Left colon (tissue), 2 donors: ENCODE results near the gene SLC25A38. TPM values are rescaled to one million over a fixed set of nuclear protein-coding genes. Genes with fewer than 3 reads are reported as not detected.

Experiments
- ATAC-seq: fragments of 200-7000 bp; cut with Tn5 transposase; one replicate; pipeline ENCODE4 v1.9.1; 2020; ENCODE audit warnings: mild to moderate bottlenecking, moderate library complexity
- DNase-seq, 2 donors: peaks; one replicate each; pipeline ENCODE4 v3.0.0-alpha.2; 2020
- intact Hi-C, 2 donors: fragments of 100-400 bp; cut with DNase I in 1 of 2; cut with micrococcal nuclease in 1 of 2; formaldehyde crosslinking; loops; one replicate each; pipeline versions ENCODE4 v1.11.2 to v1.14.0; 2022; cut with DNase I, micrococcal nuclease
- total RNA-seq, 2 donors: library from RNA; stranded (reverse); fragmentation: NEBNext Ultra II Directional; extraction: Animal tissue kit (Norgen Biotek cat#: 25700); gene quantifications; one replicate each; pipeline ENCODE4 v1.2.1, GENCODE V29; 2021
- donor health status: DM: no; HTN: no; CAD: no.
- donor health status: DM: yes; HTN: yes; CAD: no.

SLC25A38 gene
- total RNA-seq, 2 donors from 2014 or later = 38.2 to 40.7 TPM

GRCh38 chr3:39419742-39420315 lies 36.7 kb downstream of the SLC25A38 start:
- no peak for DNase-seq
- intact Hi-C loops = no loop called here
- no peak for ATAC-seq

DNA sequence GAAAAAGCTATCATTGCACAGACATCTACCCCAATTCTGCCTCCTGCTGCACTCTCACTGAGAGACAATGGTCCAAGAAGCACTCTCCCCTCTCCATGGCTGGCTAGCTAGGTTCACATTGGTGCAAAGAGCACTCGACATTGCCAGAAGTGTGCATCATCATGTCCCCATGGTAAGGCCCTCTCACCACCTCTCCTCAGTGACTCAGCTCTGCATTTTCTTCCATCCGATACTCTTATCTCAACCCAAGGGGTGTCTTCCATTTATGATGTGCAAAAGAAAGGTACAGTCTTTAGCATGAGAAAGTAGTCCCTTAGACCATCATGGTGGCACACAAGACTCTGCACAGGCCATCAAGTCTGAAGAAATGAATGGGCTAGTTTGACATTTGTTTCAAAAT lies 37.4 kb downstream of the SLC25A38 start:
- intact Hi-C loops = no loop called here
- ATAC-seq (no peak), DNase-seq (no peak)

DNA sequence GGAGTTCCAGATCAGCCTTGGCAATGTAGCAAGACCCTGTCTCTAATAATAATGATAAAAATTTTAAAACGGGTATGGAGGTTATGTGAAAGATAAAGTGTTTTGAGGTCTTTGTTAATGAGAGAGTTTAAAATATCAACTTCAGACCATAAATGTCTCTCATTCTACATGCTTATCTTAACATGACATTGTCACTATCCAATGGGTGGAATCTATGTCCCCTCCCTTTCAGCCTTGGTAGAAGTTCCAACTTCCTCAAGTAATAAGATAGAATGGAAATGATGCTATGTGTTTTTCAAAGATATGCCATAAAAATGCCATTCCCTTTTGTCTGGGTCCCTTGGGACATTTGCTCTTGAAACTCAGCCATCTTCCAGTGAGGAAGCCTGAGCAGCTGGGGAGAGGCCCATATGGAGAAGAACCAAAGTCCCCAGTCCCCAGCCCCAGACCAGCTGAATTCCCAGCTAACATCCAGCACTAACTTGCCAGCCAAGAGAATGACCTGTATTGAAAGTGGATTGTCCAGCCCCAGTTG lies 40.3 kb downstream of the SLC25A38 start:
- no peak for ATAC-seq
- no peak for DNase-seq
- intact Hi-C loops = no loop called here

DNA sequence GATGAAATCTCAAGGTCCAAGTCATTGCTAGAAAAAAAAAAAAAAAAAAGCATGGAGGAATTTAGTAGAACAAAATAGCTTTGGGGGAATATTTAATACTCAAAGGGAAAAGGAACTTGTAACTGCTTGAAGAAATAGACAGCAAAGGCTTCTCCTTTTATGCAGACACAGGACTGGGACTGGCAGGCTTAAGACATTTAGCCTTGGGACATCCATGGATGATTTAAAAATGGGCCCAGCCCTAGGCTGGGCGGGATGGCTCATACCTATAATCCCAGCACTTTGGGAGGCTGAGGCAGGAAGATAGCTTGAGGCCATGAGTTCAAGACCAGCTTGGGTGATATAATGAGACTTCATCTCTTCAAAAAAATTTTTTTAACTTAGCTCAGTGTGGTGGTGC lies 43.1 kb downstream of the SLC25A38 start:
- DNase-seq = no peak
- intact Hi-C loops = no loop called here
- no peak for ATAC-seq

- DNase-seq (no peak), ATAC-seq (no peak)
Measured at GRCh38 chr3:39427506-39427905, 44.3 kb downstream of the SLC25A38 start.

GRCh38 chr3:39428745-39429201 lies 45.6 kb downstream of the SLC25A38 start:
- no peak for ATAC-seq
- DNase-seq = no peak
- intact Hi-C loops = no loop called here

More at GRCh38 chr3:39427506-39427905, 44.3 kb downstream of the SLC25A38 start:
- intact Hi-C loops = no loop called here

GRCh38 chr3:39429466-39429865 lies 46.3 kb downstream of the SLC25A38 start:
- DNase-seq (no peak), ATAC-seq (no peak)
- intact Hi-C loops = no loop called here

DNA sequence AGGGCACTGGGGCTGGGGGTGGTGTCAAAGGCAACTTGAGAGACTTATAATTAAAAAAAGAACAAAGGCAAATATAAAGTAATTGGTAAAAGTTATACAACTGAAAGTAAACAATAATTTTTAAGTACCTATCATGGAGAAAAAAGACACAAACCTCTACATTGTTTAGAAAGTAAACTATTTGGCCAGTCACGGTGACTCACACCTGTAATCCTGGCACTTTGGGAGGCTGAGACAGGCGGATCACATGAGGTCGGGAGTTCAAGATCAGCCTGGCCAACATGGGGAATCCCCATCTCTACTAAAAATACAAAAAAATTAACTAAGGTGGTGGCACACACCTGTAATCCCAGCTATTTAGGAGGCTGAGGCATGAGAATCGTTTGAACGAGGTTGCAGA lies 49.2 kb downstream of the SLC25A38 start:
- ATAC-seq (no peak), DNase-seq (no peak)
- intact Hi-C loops = no loop called here

GRCh38 chr3:39433642-39434041 lies 50.5 kb downstream of the SLC25A38 start:
- DNase-seq (no peak), ATAC-seq (peak; percentile 67)
- intact Hi-C loops = no loop called here

DNA sequence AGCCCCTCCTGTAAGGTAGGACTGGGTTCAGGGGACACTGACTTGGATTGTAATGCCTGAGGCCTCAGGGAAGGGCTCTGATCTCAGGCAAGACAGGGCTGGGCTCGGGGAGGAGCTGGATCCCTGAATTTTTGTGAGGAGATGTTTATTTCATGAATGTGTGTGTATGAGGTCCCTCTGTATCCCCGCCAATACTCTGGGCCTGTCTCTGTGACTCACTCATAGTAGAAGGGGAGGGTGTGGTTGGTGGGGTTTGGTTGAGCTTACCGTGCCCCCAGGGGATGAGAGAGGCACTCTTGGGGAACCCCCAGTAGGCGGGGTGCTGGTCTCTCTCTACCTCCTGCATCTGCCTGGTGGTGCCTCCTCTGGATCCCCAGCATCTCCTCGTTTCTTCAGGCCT lies 51.4 kb downstream of the SLC25A38 start:
- no peak for DNase-seq
- intact Hi-C loops = no loop called here
- no peak for ATAC-seq

DNA sequence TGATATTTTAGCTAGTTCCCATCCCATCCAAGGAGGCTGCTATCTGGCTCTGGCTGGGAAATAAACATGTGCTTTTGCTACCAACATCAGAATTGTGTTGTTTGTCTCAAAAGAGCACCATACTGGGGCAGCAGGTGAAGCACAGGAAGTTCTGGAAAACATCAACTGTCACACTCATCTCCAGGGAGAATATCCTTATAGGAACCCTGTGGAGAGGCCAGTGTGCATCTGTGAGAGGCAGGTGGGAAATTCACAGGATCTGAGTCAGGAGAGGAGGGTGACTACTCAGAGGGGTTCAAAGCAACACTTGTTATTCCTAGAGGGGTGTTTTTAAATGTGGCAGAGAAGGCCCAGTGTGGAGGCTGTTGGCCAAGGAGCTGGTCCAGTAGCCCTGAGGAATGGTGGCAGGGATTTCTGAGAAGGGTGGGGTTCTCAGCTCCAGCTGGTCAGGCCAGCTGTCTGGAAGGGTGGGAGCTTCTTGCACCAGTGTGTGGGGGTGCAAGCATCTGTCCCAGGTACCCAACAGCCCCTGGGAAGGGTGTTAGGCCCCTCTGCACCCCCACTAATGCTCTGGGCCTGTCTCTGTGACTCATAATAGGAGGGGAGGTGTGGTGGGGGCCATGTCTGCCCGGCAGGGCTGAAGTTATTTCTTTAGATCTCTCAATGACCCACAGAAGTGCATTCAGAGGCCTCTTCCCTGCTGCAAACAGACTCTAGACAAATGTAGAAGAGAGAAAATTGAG lies 52.0 kb downstream of the SLC25A38 start:
- no peak for DNase-seq
- no peak for ATAC-seq
- intact Hi-C loops = no loop called here

DNA sequence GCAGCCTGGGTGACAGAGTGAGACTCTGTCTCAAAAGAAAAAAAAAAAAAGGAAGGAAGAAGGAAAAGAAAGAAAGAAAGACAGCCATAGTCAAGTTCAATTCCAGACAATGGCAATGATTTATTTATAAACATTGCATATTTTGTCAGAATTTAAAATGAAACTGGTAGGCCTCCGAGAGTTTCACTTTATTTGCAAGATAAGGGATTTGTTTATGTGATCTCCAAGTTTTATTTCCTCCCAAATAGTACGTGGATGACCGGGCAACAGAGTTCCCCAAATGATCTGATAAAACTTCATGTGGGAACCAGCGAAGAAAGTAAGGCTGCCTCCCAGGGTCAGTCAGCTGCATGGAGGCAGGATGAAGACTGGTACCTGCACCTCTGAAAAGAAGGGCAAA lies 55.7 kb downstream of the SLC25A38 start:
- intact Hi-C loops = no loop called here
- no peak for DNase-seq
- no peak for ATAC-seq

- DNase-seq = no peak
- no peak for ATAC-seq
- intact Hi-C loops = no loop called here
Measured at GRCh38 chr3:39440316-39440715, 57.1 kb downstream of the SLC25A38 start.

DNA sequence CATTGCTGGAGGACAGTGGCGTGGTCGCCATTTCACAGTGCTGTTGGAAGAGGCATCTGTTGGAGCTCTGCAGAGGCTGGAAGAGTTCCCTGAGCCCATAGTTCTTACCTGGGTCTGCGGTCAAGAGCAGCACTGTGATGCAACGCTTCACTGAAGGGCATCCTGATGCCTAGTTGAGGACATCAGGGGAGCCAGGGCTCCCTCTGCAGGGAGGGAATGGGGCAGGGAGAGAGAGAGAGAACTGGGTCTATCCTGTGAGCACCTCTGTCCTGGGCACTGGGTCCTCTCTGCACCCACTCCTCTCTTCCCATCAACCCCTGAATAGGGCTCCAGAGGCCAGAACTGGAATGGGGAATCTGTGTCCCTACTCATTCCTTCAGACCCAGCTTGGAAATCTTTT lies 60.4 kb downstream of the SLC25A38 start:
- DNase-seq (no peak), ATAC-seq (no peak)
- intact Hi-C loops = no loop called here

DNA sequence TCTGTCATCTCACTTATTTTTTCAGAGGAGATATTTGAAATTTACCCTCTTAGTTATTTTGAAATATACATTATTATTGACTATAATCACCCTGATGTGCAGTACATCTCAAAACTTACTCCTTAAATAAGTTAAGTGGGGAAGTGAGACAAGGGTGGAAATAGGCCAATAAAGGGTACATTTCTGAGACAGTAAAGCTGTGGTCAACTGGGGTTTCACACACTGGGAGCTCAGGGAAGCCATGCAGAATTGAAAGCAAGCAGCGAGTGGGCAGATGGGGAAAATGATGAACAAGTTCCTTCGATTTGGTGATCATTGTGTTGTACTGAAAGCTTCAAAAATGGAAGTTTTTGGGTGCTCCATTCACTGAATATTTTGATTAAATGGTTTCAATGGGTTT lies 62.8 kb downstream of the SLC25A38 start:
- DNase-seq (no peak), ATAC-seq (no peak)
- intact Hi-C loops = no loop called here

DNA sequence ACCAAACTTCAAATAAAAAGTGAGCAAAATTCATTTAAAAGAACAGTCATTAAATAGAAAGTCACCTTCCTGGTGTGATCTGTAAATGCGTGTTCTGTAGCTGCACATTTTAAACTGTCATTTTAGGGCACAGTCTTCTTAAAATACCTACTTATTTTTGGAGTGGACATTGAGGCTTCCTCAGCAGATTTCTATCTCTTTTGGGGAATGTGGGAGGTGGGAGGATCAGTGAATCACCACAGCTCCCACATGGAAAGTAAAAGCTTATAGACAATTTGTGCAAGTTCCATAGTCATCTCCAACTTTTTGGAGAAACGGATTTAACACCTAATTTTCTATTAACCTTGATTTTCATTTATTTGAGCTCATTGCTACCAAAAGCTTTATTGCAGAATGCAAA lies 63.3 kb downstream of the SLC25A38 start:
- ATAC-seq = no peak

More for the DNA sequence above, 63.3 kb downstream of the SLC25A38 start:
- DNase-seq = no peak
- intact Hi-C loops = no loop called here

Other genes with a start within 250 kb of the SLC25A38 start
- gene CSRNP1, start 229.8 kb upstream of the SLC25A38 start, total RNA-seq = 10 to 100 TPM; 19.2 to 33.7 TPM
- gene XIRP1, start 190.8 kb upstream of the SLC25A38 start, total RNA-seq = not detected
- under 1 TPM; 0.24 to 0.59 TPM for gene CX3CR1, start 103.3 kb upstream of the SLC25A38 start, total RNA-seq
- not detected for gene CCR8, start 53.7 kb upstream of the SLC25A38 start, total RNA-seq
- gene RPSA, start 23.4 kb downstream of the SLC25A38 start, total RNA-seq = 100 to 1,000 TPM; 888 to 967 TPM
- gene MOBP, start 84.3 kb downstream of the SLC25A38 start, total RNA-seq = 1 to 10 TPM in 1 of 2 donors, under 1 TPM in 1; 0.27 to 1.3 TPM